Cardiac muscle cell (in vitro differentiated cells and primary cell): Measurements from ENCODE around the gene BMF. TPM values are rescaled to one million over a fixed set of nuclear protein-coding genes. Genes with fewer than 3 reads are reported as not detected.

Experiments
- DNase-seq, 2 donors: peaks; one replicate each; pipeline versions ENCODE4 v3.0.0 to v3.0.0-alpha.2; 2010 to 2017; ENCODE audit warnings: low read depth in 1 of 2, low spot score in 1 of 2
- H3K27ac ChIP-seq: fragments of 200-600 bp; sonication (generic); 2 replicates; pipeline ENCODE4 v1.5.1; 2016
- H3K27me3 ChIP-seq: fragments of 200-600 bp; sonication (generic); 2 replicates; pipeline ENCODE4 v1.6.0; 2016; ENCODE audit warnings: control low read depth
- H3K36me3 ChIP-seq: fragments of 200-600 bp; sonication (generic); 2 replicates; pipeline ENCODE4 v1.5.1; 2016; ENCODE audit warnings: control low read depth
- H3K4me1 ChIP-seq: fragments of 200-600 bp; sonication (generic); 2 replicates; pipeline ENCODE4 v1.8.1; 2017; ENCODE audit warnings: low read depth, mild to moderate bottlenecking, mixed run types
- H3K4me3 ChIP-seq: fragments of 200-600 bp; sonication (generic); 2 replicates; pipeline ENCODE4 v1.5.1; 2016; ENCODE audit warnings: mild to moderate bottlenecking
- H3K9me3 ChIP-seq: fragments of 200-600 bp; sonication (generic); 2 replicates; pipeline ENCODE4 v1.5.1; 2017; ENCODE audit warnings: low read depth, mild to moderate bottlenecking, control low read depth
- CTCF ChIP-seq: IDR thresholded peaks from 2 replicates; pipeline ENCODE4 v1.5.1; 2012; ENCODE audit warnings: low read depth, mild to moderate bottlenecking, low read length
- polyA plus RNA-seq: library from polyadenylated mRNA; unstranded; fragments of >200 nt; fragmentation: Nextera tagmentation; extraction: Ambion mirVana; gene quantifications from 2 replicates; pipeline ENCODE4 v1.2.1, GENCODE V29; 2016
- total RNA-seq: library from RNA; depleted of rRNA; stranded (reverse); fragments of >200 nt; gene quantifications from 2 replicates; pipeline ENCODE4 v1.2.3, GENCODE V29; 2016

Gene BMF
- total and polyA plus RNA-seq, 2 experiments from 2014 or later: 8.1 to 56.1 TPM

GRCh38 chr15:40091861-40092255, 16.8 kb downstream of the BMF start:
- TF ChIP-seq CTCF: no peak
- Histone ChIP-seq H3K4me1 (peaks cover 70% of the 10 kb centered on the region), H3K27ac (peak overlapping the region; percentile 96)

GRCh38 chr15:40090774-40091455, 17.8 kb downstream of the BMF start:
- Histone ChIP-seq H3K9me3 (no peaks in the 10 kb centered on the region), H3K27ac (peak overlapping the region; percentile 96), H3K27me3 (no peaks in the 10 kb centered on the region), H3K4me1 (peaks cover 71% of the 10 kb centered on the region), H3K4me3 (no peak overlapping the region), H3K36me3 (no peaks in the 10 kb centered on the region)
- DNase-seq: no peak
- TF ChIP-seq CTCF: no peak

More at GRCh38 chr15:40091861-40092255, 16.8 kb downstream of the BMF start:
- no peaks in the 10 kb centered on the region for H3K36me3 ChIP-seq
- H3K4me3 ChIP-seq: no peak overlapping the region
- H3K27me3 ChIP-seq: no peaks in the 10 kb centered on the region
- peak; percentile 52 to 68 for DNase-seq
- no peaks in the 10 kb centered on the region for H3K9me3 ChIP-seq

- Histone ChIP-seq H3K27ac (peak overlapping the region; percentile 96), H3K27me3 (no peaks in the 10 kb centered on the region), H3K4me3 (no peak overlapping the region), H3K4me1 (peaks cover 78% of the 10 kb centered on the region), H3K9me3 (no peaks in the 10 kb centered on the region), H3K36me3 (no peaks in the 10 kb centered on the region)
- peak; percentile 69 to 78 for DNase-seq
- no peak for TF ChIP-seq CTCF
These were observed 19.5 kb downstream of the BMF start for GRCh38 chr15:40088929-40089755.

- Histone ChIP-seq H3K4me1 (peaks cover 75% of the 10 kb centered on the region), H3K4me3 (no peak overlapping the region), H3K36me3 (no peaks in the 10 kb centered on the region), H3K27me3 (no peaks in the 10 kb centered on the region), H3K9me3 (no peaks in the 10 kb centered on the region), H3K27ac (peak overlapping the region; percentile 96)
- DNase-seq: peak in 1 of 2 donors; percentile 59
- TF ChIP-seq CTCF: no peak
These were observed 20.4 kb downstream of the BMF start for GRCh38 chr15:40087991-40088928.
